Lower lobe of right lung (tissue), 2 donors: ENCODE results near the gene CCDC157. TPM values are rescaled to one million over a fixed set of nuclear protein-coding genes. Genes with fewer than 3 reads are reported as not detected.

Source experiments
- ATAC-seq, 2 donors: fragments of 200-7000 bp; cut with Tn5 transposase; one replicate each; pipeline ENCODE4 v1.9.1; 2020 to 2022; ENCODE audit warnings: mild to moderate bottlenecking in 2 of 2, moderate library complexity in 2 of 2
- DNase-seq: peaks from one replicate; pipeline ENCODE4 v3.0.0-alpha.2; 2020
- H3K27ac ChIP-seq: fragments of 200-600 bp; one replicate; pipeline ENCODE4 v1.8.0; 2022
- H3K27me3 ChIP-seq: fragments of 200-600 bp; one replicate; pipeline ENCODE4 v1.8.0; 2022; ENCODE audit warnings: low read depth
- H3K36me3 ChIP-seq: fragments of 200-600 bp; one replicate; pipeline ENCODE4 v1.8.0; 2022; ENCODE audit warnings: mild to moderate bottlenecking
- H3K4me1 ChIP-seq: fragments of 200-600 bp; one replicate; pipeline ENCODE4 v1.8.0; 2022
- H3K4me3 ChIP-seq: fragments of 200-600 bp; one replicate; pipeline ENCODE4 v1.8.0; 2022; ENCODE audit warnings: mild to moderate bottlenecking
- H3K9me3 ChIP-seq: fragments of 200-600 bp; one replicate; pipeline ENCODE4 v1.8.0; 2022
- CTCF ChIP-seq: fragments of 200-600 bp; IDR thresholded peaks from one replicate; pipeline ENCODE4 v1.8.0; 2022; ENCODE audit warnings: antibody characterized with exemption, mild to moderate bottlenecking
- intact Hi-C: fragments of 100-400 bp; cut with DNase I; formaldehyde crosslinking; loops from one replicate; pipeline ENCODE4 v1.11.0; 2022
- total RNA-seq: library from RNA; stranded (reverse); fragmentation: NEBNext Ultra II Directional; extraction: Animal tissue kit (Norgen Biotek cat#: 25700); gene quantifications from one replicate; pipeline ENCODE4 v1.2.1, GENCODE V29; 2021
- donor health status: DM: no; HTN: yes; CAD: no; lungs with severe emphysema.

Gene CCDC157
- total RNA-seq, 1 donor from 2014 or later, result 5.2 TPM

- Histone ChIP-seq H3K27ac (no peak overlapping the region), H3K4me1 (no peaks in the 10 kb centered on the region), H3K9me3 (no peaks in the 10 kb centered on the region), H3K4me3 (no peak overlapping the region), H3K36me3 (peaks cover 100% of the 10 kb centered on the region), H3K27me3 (no peaks in the 10 kb centered on the region)
- DNase-seq (no peak), ATAC-seq (no peak)
- intact Hi-C loops, result no loop called here
- TF ChIP-seq CTCF, result no peak
Observed at GRCh38 chr22:30338802-30339201, 18.0 kb upstream of the CCDC157 start.

DNA sequence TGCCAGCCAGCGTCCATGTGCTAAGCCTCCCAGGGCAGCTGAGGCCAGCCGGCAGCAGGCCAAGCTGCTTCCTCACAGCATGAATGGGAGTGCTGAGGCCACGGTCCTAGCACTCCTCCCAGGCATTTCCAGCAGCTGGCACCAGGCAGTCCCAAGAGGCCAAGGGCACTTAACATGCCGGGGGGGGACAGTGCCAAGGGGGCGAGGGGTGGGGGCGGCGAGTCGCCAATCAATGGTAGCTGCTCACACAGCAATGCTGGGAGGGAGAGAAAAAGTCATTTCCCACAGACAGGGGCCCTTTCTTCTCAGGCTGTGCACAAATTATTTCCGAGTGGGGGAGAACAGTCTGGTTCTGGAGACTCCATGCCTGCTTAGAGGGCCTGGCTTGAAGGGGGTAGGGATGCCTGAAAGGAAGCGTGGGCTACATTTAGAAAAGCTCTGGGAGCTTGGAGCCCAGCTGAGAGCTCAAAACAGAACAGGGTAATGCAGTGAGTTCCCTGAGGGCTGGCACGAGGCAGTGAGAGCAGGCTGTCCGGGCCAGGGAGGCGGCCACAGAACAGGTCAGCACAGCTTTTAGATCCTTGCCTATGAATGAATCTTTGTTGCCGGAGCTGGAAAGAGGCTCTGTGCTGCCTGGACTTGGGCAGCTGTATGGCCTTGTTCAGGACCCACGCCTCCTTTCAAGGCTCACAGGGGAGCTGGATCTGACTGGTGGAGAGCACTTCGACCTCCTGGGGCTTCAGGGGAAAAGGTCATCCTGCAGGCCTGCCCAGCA is 15.7 kb upstream of the CCDC157 start:
- H3K9me3 ChIP-seq, result no peaks in the 10 kb centered on the region
- TF ChIP-seq CTCF, result no peak
- H3K4me3 ChIP-seq, result no peak overlapping the region
- intact Hi-C loops, result no loop called here
- DNase-seq, result no peak
- no peak overlapping the region for H3K27ac ChIP-seq
- peak in 1 of 2 donors; percentile 27 for ATAC-seq
- peaks cover 100% of the 10 kb centered on the region for H3K36me3 ChIP-seq
- no peaks in the 10 kb centered on the region for H3K4me1 ChIP-seq
- H3K27me3 ChIP-seq, result no peaks in the 10 kb centered on the region

- intact Hi-C loops, result no loop called here
Observed at GRCh38 chr22:30344447-30345200, 12.2 kb upstream of the CCDC157 start.

DNA sequence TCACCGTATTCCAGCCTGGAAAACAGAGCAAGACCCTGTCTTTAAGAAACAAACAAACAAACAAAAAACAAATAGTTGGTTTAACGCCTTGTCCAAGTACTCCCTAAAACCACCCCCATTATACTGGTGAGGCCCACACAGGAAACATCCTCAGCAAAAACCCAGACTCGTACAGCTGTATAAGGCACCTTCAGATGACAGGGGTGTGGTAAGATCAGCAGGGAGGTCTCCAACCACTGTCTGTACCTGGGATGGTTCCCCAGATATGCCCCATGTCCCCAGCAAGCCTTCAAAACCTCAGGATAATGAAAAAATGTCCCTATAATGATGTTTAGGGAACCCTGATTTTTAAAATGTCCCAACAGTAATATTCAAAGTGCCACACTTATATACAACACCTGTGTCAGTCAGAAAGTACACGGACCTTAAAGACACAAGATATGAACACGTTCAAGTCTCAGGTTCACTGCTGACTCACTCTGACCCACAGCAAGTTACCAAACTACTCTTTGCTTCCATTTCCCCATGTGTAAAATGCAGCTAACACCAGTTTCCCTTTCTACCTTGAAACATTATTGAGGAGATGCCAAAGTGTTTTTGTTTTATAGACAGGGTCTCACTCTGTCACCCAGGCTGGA is 9.4 kb upstream of the CCDC157 start:
- H3K27ac ChIP-seq, result no peak overlapping the region
- no peak for TF ChIP-seq CTCF

More at GRCh38 chr22:30344447-30345200, 12.2 kb upstream of the CCDC157 start:
- DNase-seq (no peak), ATAC-seq (no peak)
- peaks cover 13% of the 10 kb centered on the region for H3K4me1 ChIP-seq
- no peak overlapping the region for H3K27ac ChIP-seq
- H3K27me3 ChIP-seq, result no peaks in the 10 kb centered on the region
- no peak for TF ChIP-seq CTCF
- no peaks in the 10 kb centered on the region for H3K9me3 ChIP-seq
- peaks cover 100% of the 10 kb centered on the region for H3K36me3 ChIP-seq
- no peak overlapping the region for H3K4me3 ChIP-seq

GRCh38 chr22:30348404-30348803 is 8.4 kb upstream of the CCDC157 start:
- peaks cover 98% of the 10 kb centered on the region for H3K36me3 ChIP-seq

More for the DNA sequence above, 9.4 kb upstream of the CCDC157 start:
- intact Hi-C loops, result no loop called here
- Histone ChIP-seq H3K36me3 (peaks cover 100% of the 10 kb centered on the region), H3K27me3 (no peaks in the 10 kb centered on the region), H3K4me3 (no peak overlapping the region), H3K9me3 (no peaks in the 10 kb centered on the region), H3K4me1 (peaks cover 18% of the 10 kb centered on the region)
- ATAC-seq (no peak), DNase-seq (no peak)

More at GRCh38 chr22:30348404-30348803, 8.4 kb upstream of the CCDC157 start:
- DNase-seq, result no peak
- Histone ChIP-seq H3K27me3 (no peaks in the 10 kb centered on the region), H3K4me1 (peaks cover 24% of the 10 kb centered on the region), H3K9me3 (no peaks in the 10 kb centered on the region), H3K4me3 (no peak overlapping the region), H3K27ac (peak overlapping the region; percentile 39)
- ATAC-seq, result no peak
- intact Hi-C loops, result no loop called here
- no peak for TF ChIP-seq CTCF
